IMR-90 (cell line): Measurements from ENCODE around the gene SOX5. TPM values are rescaled to one million over a fixed set of nuclear protein-coding genes. Genes with fewer than 3 reads are reported as not detected.

Experiments used
- ATAC-seq: fragments of 200-7000 bp; cut with Tn5 transposase; 2 replicates; pipeline ENCODE4 v1.9.1; 2020; ENCODE audit warnings: low read depth, mild to moderate bottlenecking, moderate library complexity
- BruUV-seq: library from RNA; stranded (reverse); fragments of 400-500 nt; replicated peaks from 2 replicates; lab custom pipeline; 2021; lab: Mats Ljungman, UMichigan
- CTCF ChIA-PET: fragments of 300-600 bp; formaldehyde crosslinking; extraction: SDS; loops from one replicate; lab custom pipeline; 2021; ENCODE audit warnings: antibody characterized with exemption; lab: Yijun Ruan, JAX
- POLR2A ChIA-PET: fragments of 300-600 bp; sonication (Branson Sonifier 250); formaldehyde crosslinking; loops from one replicate; lab custom pipeline; 2022; ENCODE audit warnings: antibody characterized with exemption; ENCODE audit not compliant: unreplicated experiment; lab: Charles Lee
- DNase-seq: peaks from one replicate; pipeline ENCODE4 v3.0.0; 2013
- H2AFZ ChIP-seq: replicated peaks from 2 replicates; pipeline ENCODE3; 2013; ENCODE audit warnings: low read length, mild to moderate bottlenecking; ENCODE audit not compliant: poor library complexity
- H2AK5ac ChIP-seq: 2 replicates; pipeline ENCODE4 v1.6.1; 2013; ENCODE audit warnings: low read depth, low read length, inconsistent platforms
- H2AK9ac ChIP-seq: replicated peaks from 2 replicates; pipeline ENCODE3; 2013; ENCODE audit warnings: mild to moderate bottlenecking, low read depth, low read length, moderate library complexity; ENCODE audit not compliant: poor library complexity
- H2BK120ac ChIP-seq: 2 replicates; pipeline ENCODE4 v1.6.1; 2013; ENCODE audit warnings: low read depth, low read length, inconsistent platforms
- H2BK15ac ChIP-seq: 3 replicates; pipeline ENCODE4 v1.6.1; 2013; ENCODE audit warnings: low read depth, low read length, inconsistent platforms
- H2BK20ac ChIP-seq: 2 replicates; pipeline ENCODE4 v1.6.1; 2013; ENCODE audit warnings: low read depth, mild to moderate bottlenecking, inconsistent platforms, low read length, moderate library complexity
- H2BK5ac ChIP-seq: 2 replicates; pipeline ENCODE4 v1.6.1; 2013; ENCODE audit warnings: mild to moderate bottlenecking, low read depth, low read length, inconsistent platforms; ENCODE audit not compliant: poor library complexity, severe bottlenecking
- H3K14ac ChIP-seq: replicated peaks from 2 replicates; pipeline ENCODE4 v1.6.1; 2013; ENCODE audit warnings: low read depth, low read length, inconsistent platforms
- H3K18ac ChIP-seq: 2 replicates; pipeline ENCODE4 v1.6.1; 2013; ENCODE audit warnings: low read depth, low read length, control low read depth
- H3K23ac ChIP-seq: 2 replicates; pipeline ENCODE4 v1.6.1; 2013; ENCODE audit warnings: low read depth, low read length, inconsistent platforms
- H3K27ac ChIP-seq: 2 replicates; pipeline ENCODE4 v1.5.1; 2013; ENCODE audit warnings: mild to moderate bottlenecking, control low read depth, low read length; ENCODE audit not compliant: insufficient read depth
- H3K27me3 ChIP-seq: 2 replicates; pipeline ENCODE4 v1.6.1; 2013; ENCODE audit warnings: low read length; ENCODE audit not compliant: control insufficient read depth, insufficient read depth
- H3K36me3 ChIP-seq: 2 replicates; pipeline ENCODE4 v1.6.1; 2013; ENCODE audit warnings: low read length, mixed read lengths; ENCODE audit not compliant: control insufficient read depth, insufficient read depth
- H3K4ac ChIP-seq: 2 replicates; pipeline ENCODE4 v1.6.1; 2013; ENCODE audit warnings: low read depth, low read length, inconsistent platforms
- H3K4me1 ChIP-seq: 2 replicates; pipeline ENCODE4 v1.6.1; 2013; ENCODE audit warnings: low read length, mixed read lengths; ENCODE audit not compliant: control insufficient read depth, insufficient read depth
- H3K4me2 ChIP-seq: 2 replicates; pipeline ENCODE4 v1.6.1; 2013; ENCODE audit warnings: low read depth, mild to moderate bottlenecking, control low read depth, low read length, moderate library complexity
- H3K4me3 ChIP-seq: 2 replicates; pipeline ENCODE4 v1.5.1; 2013; ENCODE audit warnings: low read depth, mild to moderate bottlenecking, control low read depth, low read length, moderate library complexity; ENCODE audit not compliant: insufficient read depth
- H3K56ac ChIP-seq: 2 replicates; pipeline ENCODE4 v1.6.1; 2013; ENCODE audit warnings: low read length, inconsistent platforms; ENCODE audit not compliant: insufficient read depth; ENCODE audit errors: extremely low read depth
- H3K79me1 ChIP-seq, 2 experiments: 2 replicates each; pipeline ENCODE4 v1.6.1; 2013; ENCODE audit warnings: low read length in 2 of 2, inconsistent platforms in 1 of 2, low read depth in 1 of 2
- H3K9ac ChIP-seq: 2 replicates; pipeline ENCODE4 v1.6.1; 2013; ENCODE audit warnings: low read depth, low read length, control low read depth
- H3K9me1 ChIP-seq: 2 replicates; pipeline ENCODE4 v1.6.1; 2013; ENCODE audit warnings: low read length, inconsistent platforms; ENCODE audit not compliant: insufficient read depth
- H3K9me3 ChIP-seq: 2 replicates; pipeline ENCODE4 v1.6.1; 2013; ENCODE audit warnings: low read length; ENCODE audit not compliant: control insufficient read depth, insufficient read depth
- H4K20me1 ChIP-seq: 2 replicates; pipeline ENCODE4 v1.6.1; 2013; ENCODE audit warnings: low read length, inconsistent platforms; ENCODE audit not compliant: insufficient read depth
- H4K5ac ChIP-seq: 2 replicates; pipeline ENCODE4 v1.6.1; 2013; ENCODE audit warnings: mild to moderate bottlenecking, low read depth, low read length, control low read depth
- H4K8ac ChIP-seq, 2 experiments: 2 replicates each; pipeline ENCODE4 v1.6.1; 2013; ENCODE audit warnings: low read depth in 2 of 2, low read length in 2 of 2, control low read depth in 1 of 2, inconsistent platforms in 1 of 2
- H4K91ac ChIP-seq: 2 replicates; pipeline ENCODE4 v1.6.1; 2013; ENCODE audit warnings: low read depth, low read length, inconsistent platforms; ENCODE audit not compliant: insufficient read depth
- FOS ChIP-seq: fragments of 150-350 bp; IDR thresholded peaks from 2 replicates; pipeline ENCODE4 v1.6.1; 2016; ENCODE audit warnings: low read depth, low read length
- MAFK ChIP-seq: IDR thresholded peaks from 2 replicates; pipeline ENCODE4 v1.6.1; 2012; ENCODE audit warnings: low read depth, low read length, improper control_type of control experiment
- WGBS, 2 experiments: methylation state at CpG; one replicate each; pipeline versions ENCODE4 v1.1.5 to v1.1.7; 2013; ENCODE audit warnings: missing lambda C conversion rate in 2 of 2; ENCODE audit not compliant: insufficient read length in 1 of 2; ENCODE audit errors: extremely low coverage in 2 of 2; 5-methylcytosine and 5-hydroxymethylcytosine counted together
- dilution Hi-C: fragments of 300-500 bp; cut with HindIII; formaldehyde crosslinking; loops from one replicate; pipeline ENCODE4 v1.14.3; 2018; ENCODE audit warnings: low sequenced_read_pairs; ENCODE audit not compliant: unreplicated experiment
- in situ Hi-C: fragments of 300-500 bp; cut with MboI; formaldehyde crosslinking; loops from 3 replicates; pipeline ENCODE4 v1.14.3; 2019; ENCODE audit warnings: low sequenced_read_pairs, inconsistent platforms, mixed read lengths
- intact Hi-C: fragments of 100-400 bp; cut with micrococcal nuclease; formaldehyde crosslinking; loops from 2 replicates; pipeline ENCODE4 v1.10.0; 2022
- polyA plus RNA-seq, 3 experiments: library from polyadenylated mRNA; depleted of rRNA; stranded (reverse); fragments of >200 nt; gene quantifications; 2 replicates each; pipeline ENCODE4 v1.2.3, GENCODE V29; 2012; ENCODE audit warnings: low replicate concordance in 1 of 3
- total RNA-seq: library from RNA; depleted of rRNA; stranded (reverse); fragments of >200 nt; gene quantifications from 2 replicates; pipeline ENCODE4 v1.2.3, GENCODE V29; 2012

The SOX5 gene
- total and polyA plus RNA-seq, 2 of the 4 experiments (the other 2 are of a cell fraction): 1.1 to 13.1 TPM

GRCh38 chr12:23770202-23770938, 179.1 kb downstream of the SOX5 start:
- Histone ChIP-seq H3K9me1 (no peaks in the 10 kb centered on the region), H3K9ac (no peak overlapping the region), H2AFZ (no peak overlapping the region), H3K79me1 (no peaks in the 10 kb centered on the region), H3K4me1 (no peaks in the 10 kb centered on the region), H3K27me3 (no peaks in the 10 kb centered on the region), H2BK5ac (no peak overlapping the region), H3K36me3 (no peaks in the 10 kb centered on the region), H4K91ac (no peak overlapping the region), H3K23ac (no peak overlapping the region), H2BK20ac (no peak overlapping the region), H3K9me3 (no peaks in the 10 kb centered on the region), H2BK15ac (no peak overlapping the region), H3K4me3 (no peak overlapping the region), H3K4ac (no peak overlapping the region), H3K56ac (no peak overlapping the region), H4K8ac (no peak overlapping the region), H3K14ac (no peak overlapping the region), H3K4me2 (no peak overlapping the region), H3K27ac (no peak overlapping the region), H2BK120ac (no peak overlapping the region), H2AK5ac (no peak overlapping the region), H4K5ac (no peak overlapping the region), H3K18ac (no peak overlapping the region), H4K20me1 (no peaks in the 10 kb centered on the region), H2AK9ac (no peak overlapping the region)
- ChIA-PET POLR2A (interaction anchor here (0.6 kb wide), 1 partner anchor 1583 kb away, joined by 7 read pairs; no protein-coding TSS in a partner anchor), CTCF (no interaction called here)
- intact Hi-C loops (no loop called here), dilution Hi-C loops (no loop called here), in situ Hi-C loops (no loop called here)
- no CpG with 5 or more reads among the region's 3 CpGs for WGBS, 2 experiments
- no TSS peak for BruUV-seq
- DNase-seq: no peak
- 0 out of 2 replicates have a peak, but pooled peaks have one; percentile 28 for TF ChIP-seq MAFK
- no peak for TF ChIP-seq FOS
- ATAC-seq: no peak
